GM19455 (cell line): ENCODE measurements around the gene HSFX3.
"Not testable (repeated sequence)": the region's sequence is repeated elsewhere in the genome, so short reads cannot be mapped to it uniquely, and the experiment has no call there.

Experiments
- ATAC-seq: cut with Tn5 transposase; IDR thresholded peaks from one replicate; pipeline ENCODE4 v1.9.1; 2021; ENCODE audit not compliant: unreplicated experiment

Gene HSFX3

GRCh38 chrX:149518236-149518635, 31.5 kb downstream of the HSFX3 start:
- no peak for ATAC-seq

DNA sequence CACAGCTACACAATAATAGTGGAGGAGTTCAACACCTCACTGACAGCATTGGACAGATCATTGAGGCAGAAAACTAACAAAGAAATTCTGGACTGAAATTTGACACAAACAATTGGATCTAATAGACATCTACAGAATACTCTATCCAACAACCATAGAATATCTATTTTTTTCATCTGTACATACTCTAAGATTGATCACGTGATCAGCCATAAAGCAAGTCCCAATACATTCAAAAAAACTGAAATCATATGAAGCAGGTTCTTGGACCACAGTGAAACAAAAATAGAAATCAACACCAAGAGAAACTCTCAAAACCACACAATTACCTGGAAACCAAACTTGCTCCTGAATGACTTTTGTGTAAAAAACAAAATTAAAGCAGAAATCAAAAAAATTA, 32.4 kb downstream of the HSFX3 start:
- no peak for ATAC-seq

DNA sequence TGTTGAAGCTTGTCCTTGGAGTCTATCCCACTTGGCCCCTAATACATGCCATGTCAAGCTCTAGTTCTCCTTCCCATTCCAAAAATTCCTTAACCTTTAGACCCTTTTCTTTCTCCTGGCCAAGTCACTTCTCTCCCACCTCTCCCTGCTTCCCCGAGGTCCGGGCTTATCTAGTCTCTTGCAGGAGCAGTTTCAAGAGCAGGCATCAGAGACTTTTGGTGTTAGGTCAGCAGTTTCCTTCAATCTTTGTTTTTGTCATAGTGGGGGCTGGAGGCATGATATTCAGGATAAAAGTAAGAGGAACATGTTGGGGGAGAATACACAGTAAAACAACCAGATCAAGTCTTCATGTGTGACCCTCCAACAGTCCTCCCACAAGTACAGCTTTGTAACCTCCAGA, 33.1 kb downstream of the HSFX3 start:
- no peak for ATAC-seq

- no peak for ATAC-seq
Observed at GRCh38 chrX:149515954-149516602, 33.6 kb downstream of the HSFX3 start.

- no peak for ATAC-seq
Observed at GRCh38 chrX:149513825-149514428, 35.8 kb downstream of the HSFX3 start.

- peak; percentile 84 for ATAC-seq
Observed at GRCh38 chrX:149512225-149512885, 37.4 kb downstream of the HSFX3 start.

- no peak for ATAC-seq
Observed at GRCh38 chrX:149511081-149511480, 38.6 kb downstream of the HSFX3 start.

GRCh38 chrX:149510386-149510785, 39.3 kb downstream of the HSFX3 start:
- ATAC-seq, result no peak

DNA sequence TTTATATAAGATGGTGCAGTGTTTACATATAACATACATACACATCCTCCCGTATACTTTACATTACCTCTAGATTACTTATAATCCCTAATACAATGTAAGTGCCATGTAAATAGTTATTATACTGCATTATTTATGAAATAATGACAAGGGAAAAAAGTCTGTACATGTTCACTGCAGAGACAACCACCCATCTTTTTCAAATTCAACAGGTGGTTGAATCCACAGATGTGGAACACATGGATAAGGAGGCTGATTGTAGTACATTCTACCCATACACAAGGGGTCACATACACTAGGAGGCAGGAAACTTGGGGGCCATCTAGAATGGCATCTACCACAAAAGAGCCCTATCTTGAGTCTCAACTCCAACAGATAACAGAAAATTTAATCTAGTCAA, 41.3 kb downstream of the HSFX3 start:
- ATAC-seq, result no peak

DNA sequence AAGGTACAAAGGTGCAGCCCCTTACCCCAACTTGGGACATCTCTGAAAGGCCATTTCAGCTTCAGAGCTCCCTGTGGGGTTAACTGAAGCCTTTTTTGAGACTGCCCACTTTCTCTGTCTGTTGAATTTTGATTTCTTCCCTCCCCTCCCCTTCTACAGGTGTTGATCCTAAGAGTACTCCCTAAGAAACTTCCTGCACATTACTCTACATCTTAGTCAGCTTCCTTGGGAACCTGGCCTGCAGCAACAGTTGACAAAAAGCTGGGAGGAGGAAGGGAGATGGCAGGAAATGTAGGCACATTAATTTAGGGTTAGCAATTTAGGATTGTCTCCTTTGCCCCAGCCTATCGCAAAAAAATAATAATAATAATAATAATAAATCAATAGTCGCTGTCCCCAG, 43.4 kb downstream of the HSFX3 start:
- no peak for ATAC-seq

DNA sequence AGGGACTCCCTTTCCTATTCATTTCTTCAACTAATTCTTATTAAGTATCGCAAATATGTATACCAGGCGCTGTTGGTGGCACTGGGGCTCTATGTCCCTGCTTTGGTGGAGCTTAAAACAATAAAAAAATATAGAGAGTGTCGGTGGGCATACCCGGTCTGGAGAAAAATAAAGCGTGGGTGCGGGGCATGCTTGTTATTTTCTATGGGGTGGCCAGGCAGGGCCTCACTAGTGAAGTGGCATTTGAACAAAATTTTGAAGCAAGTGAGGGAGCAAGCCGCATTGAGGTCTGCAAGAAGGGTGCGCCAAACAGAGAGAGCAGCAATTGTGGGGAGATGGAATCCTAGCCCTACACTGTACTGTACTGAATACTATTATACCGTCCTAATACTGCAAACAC, 44.1 kb downstream of the HSFX3 start:
- no peak for ATAC-seq

- peak; percentile 70 for ATAC-seq
Observed at GRCh38 chrX:149504915-149505651, 44.6 kb downstream of the HSFX3 start, which contains the start of gene IDS. TSS of gene IDS (minus strand) at chrX:149505306. CDS start at chrX:149505137, 169 bp downstream.

- peak; percentile 41 for ATAC-seq
Observed at GRCh38 chrX:149504226-149504914, 45.4 kb downstream of the HSFX3 start.

GRCh38 chrX:149503446-149503845, 46.3 kb downstream of the HSFX3 start:
- peak; percentile 64 for ATAC-seq

DNA sequence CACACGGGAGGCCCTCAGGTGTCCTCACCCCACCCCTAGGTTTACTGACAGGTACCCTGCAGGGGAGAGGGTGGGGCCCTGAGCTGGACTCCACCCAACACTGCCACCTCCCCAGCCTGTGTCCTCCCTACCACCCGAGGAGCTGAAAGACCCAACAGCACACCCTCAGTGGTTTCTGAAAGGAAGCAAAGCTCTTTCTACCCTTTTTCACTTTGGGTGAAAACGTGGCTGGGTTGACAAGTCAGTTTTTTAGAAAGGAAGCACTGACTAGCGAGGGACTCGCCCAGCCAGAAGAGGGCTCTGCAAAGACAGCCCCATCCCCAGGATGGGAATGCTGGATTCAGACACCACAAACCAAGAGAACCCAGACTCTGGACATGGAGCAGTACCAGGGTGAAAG, 46.8 kb downstream of the HSFX3 start:
- not testable (repeated sequence) for ATAC-seq

DNA sequence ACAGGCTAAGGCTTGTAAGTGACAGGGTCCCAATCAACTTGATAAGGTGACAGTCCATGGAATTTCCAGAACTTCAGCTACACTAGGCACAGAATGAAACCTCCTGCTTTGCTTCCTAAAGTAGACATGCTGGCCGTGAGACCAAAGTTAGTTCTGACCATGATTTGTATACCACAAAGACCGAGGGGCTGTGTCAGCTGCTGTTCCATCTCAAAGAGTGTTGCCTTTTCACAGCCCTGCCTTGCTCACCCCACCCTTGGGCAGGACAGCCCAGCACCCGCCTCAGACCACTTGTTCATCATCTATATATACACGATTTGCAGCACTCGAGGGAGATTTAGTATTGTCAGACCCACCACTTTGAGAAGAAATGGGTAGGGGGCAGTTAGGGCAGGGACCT, 50.0 kb downstream of the HSFX3 start:
- ATAC-seq, result no peak

DNA sequence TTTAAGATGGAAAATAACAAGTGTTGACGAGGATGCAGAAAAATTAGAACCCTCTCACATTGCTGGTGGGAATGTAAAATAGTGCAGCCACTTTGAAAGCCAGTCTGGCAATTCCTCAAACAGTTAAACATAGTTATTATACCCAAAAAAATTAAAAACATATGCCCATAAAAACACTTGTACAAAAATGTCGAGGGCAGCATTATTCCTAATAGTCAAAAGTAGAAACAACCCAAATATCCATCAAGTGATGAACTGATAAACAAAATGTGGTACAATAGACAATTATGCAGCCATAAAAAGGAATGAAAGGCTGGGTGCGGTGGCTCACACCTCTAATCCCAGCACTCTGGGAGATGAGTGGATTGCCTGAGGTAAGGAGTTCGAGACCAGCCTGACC, 51.0 kb downstream of the HSFX3 start:
- no peak for ATAC-seq
